Ishikawa (cell line): ENCODE measurements around the gene NOTCH2.

Experiments
- EGR1 ChIP-seq: IDR thresholded peaks from 2 replicates; pipeline ENCODE4 v1.6.1; 2012
- EP300 ChIP-seq: IDR thresholded peaks from 2 replicates; pipeline ENCODE4 v1.6.1; 2012; ENCODE audit warnings: borderline replicate concordance
- RAD21 ChIP-seq: IDR thresholded peaks from 2 replicates; pipeline ENCODE4 v1.6.1; 2012; ENCODE audit warnings: low read depth
- TAF1 ChIP-seq: IDR thresholded peaks from 2 replicates; pipeline ENCODE4 v1.6.1; 2012; ENCODE audit warnings: low read depth, mild to moderate bottlenecking
- TCF12 ChIP-seq: IDR thresholded peaks from 2 replicates; pipeline ENCODE4 v1.6.1; 2012; ENCODE audit warnings: low read depth
- TEAD4 ChIP-seq: IDR thresholded peaks from 2 replicates; pipeline ENCODE4 v1.6.1; 2012
- YY1 ChIP-seq: IDR thresholded peaks from 2 replicates; pipeline ENCODE4 v1.6.1; 2012; ENCODE audit warnings: low read depth
- ZBTB7A ChIP-seq: IDR thresholded peaks from 2 replicates; pipeline ENCODE4 v1.6.1; 2012; ENCODE audit warnings: low read depth
- TF ChIP-seq, protein P1 (sequence below): IDR thresholded peaks from 2 replicates; pipeline ENCODE4 v1.6.1; 2012
- TF ChIP-seq, protein P2 (sequence below): IDR thresholded peaks from 2 replicates; pipeline ENCODE4 v1.6.1; 2012; ENCODE audit warnings: low read depth, mild to moderate bottlenecking
- TF ChIP-seq, protein P3 (sequence below): IDR thresholded peaks from 2 replicates; pipeline ENCODE4 v1.6.1; 2012

DNA sequence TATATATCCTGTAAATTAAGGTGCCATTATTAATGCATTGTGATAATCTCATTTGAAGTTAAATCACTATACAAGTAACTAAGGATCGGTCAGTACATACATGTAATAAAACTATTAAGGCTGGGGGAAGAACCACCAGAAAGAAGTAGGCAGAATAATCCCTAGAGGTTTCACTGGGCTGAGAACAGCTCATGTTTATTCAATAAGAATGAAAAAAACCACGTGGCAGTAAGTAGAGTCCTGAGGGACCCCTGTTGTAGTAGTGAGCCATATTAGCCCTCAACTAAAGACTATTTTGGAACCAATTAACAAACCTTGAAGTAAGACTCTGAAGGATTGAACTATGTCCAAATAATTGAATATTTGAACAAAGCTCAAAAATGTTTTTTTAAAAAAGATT, 126.2 kb downstream of the NOTCH2 start:
- TF ChIP-seq, protein P1, sequence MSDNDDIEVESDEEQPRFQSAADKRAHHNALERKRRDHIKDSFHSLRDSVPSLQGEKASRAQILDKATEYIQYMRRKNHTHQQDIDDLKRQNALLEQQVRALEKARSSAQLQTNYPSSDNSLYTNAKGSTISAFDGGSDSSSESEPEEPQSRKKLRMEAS = no peak
- no peak for TF ChIP-seq TAF1
- TF ChIP-seq ZBTB7A = no peak
- no peak for TF ChIP-seq TCF12
- TF ChIP-seq, protein P2, sequence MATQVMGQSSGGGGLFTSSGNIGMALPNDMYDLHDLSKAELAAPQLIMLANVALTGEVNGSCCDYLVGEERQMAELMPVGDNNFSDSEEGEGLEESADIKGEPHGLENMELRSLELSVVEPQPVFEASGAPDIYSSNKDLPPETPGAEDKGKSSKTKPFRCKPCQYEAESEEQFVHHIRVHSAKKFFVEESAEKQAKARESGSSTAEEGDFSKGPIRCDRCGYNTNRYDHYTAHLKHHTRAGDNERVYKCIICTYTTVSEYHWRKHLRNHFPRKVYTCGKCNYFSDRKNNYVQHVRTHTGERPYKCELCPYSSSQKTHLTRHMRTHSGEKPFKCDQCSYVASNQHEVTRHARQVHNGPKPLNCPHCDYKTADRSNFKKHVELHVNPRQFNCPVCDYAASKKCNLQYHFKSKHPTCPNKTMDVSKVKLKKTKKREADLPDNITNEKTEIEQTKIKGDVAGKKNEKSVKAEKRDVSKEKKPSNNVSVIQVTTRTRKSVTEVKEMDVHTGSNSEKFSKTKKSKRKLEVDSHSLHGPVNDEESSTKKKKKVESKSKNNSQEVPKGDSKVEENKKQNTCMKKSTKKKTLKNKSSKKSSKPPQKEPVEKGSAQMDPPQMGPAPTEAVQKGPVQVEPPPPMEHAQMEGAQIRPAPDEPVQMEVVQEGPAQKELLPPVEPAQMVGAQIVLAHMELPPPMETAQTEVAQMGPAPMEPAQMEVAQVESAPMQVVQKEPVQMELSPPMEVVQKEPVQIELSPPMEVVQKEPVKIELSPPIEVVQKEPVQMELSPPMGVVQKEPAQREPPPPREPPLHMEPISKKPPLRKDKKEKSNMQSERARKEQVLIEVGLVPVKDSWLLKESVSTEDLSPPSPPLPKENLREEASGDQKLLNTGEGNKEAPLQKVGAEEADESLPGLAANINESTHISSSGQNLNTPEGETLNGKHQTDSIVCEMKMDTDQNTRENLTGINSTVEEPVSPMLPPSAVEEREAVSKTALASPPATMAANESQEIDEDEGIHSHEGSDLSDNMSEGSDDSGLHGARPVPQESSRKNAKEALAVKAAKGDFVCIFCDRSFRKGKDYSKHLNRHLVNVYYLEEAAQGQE = no peak
- TF ChIP-seq, protein P3, sequence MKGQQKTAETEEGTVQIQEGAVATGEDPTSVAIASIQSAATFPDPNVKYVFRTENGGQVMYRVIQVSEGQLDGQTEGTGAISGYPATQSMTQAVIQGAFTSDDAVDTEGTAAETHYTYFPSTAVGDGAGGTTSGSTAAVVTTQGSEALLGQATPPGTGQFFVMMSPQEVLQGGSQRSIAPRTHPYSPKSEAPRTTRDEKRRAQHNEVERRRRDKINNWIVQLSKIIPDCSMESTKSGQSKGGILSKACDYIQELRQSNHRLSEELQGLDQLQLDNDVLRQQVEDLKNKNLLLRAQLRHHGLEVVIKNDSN = no peak
- no peak for TF ChIP-seq EGR1
- no peak for TF ChIP-seq EP300
- no peak for TF ChIP-seq YY1
- no peak for TF ChIP-seq RAD21
- no peak for TF ChIP-seq TEAD4
